BLaER1 treated with 17β-estradiol and CSF1 and Interleukin-3, amounts not matched to agents 10 nM and 100 nM (cell line): ENCODE measurements around the gene GALNT16.

Experiments used
- H3K27ac ChIP-seq, 11 experiments: shearing (Covaris generic); formaldehyde crosslinking; 2 replicates each; pipeline ENCODE4 v1.8.1; 2022
- H3K27me3 ChIP-seq, 11 experiments: shearing (Covaris generic); formaldehyde crosslinking; 2 replicates each; pipeline ENCODE4 v1.8.1; 2022
- H3K36me3 ChIP-seq, 11 experiments: shearing (Covaris generic); formaldehyde crosslinking; 2 replicates each; pipeline ENCODE4 v1.8.1; 2022
- H3K4me1 ChIP-seq, 10 experiments: shearing (Covaris generic); formaldehyde crosslinking; 2 replicates each; pipeline ENCODE4 v1.8.1; 2022
- H3K4me2 ChIP-seq, 11 experiments: shearing (Covaris generic); formaldehyde crosslinking; 2 replicates each; pipeline ENCODE4 v1.8.1; 2022
- H3K4me3 ChIP-seq, 10 experiments: shearing (Covaris generic); formaldehyde crosslinking; 2 replicates each; pipeline ENCODE4 v1.8.1; 2022
- H3K9ac ChIP-seq, 11 experiments: shearing (Covaris generic); formaldehyde crosslinking; 2 replicates each; pipeline ENCODE4 v1.8.1; 2022
- H3K9me3 ChIP-seq, 11 experiments: shearing (Covaris generic); formaldehyde crosslinking; replicated peaks in 1 of 11; 2 replicates each; pipeline ENCODE4 v1.8.1; 2022
- H4K20me1 ChIP-seq, 11 experiments: shearing (Covaris generic); formaldehyde crosslinking; 2 replicates each; pipeline ENCODE4 v1.8.1; 2022
- Cebpa-rat ChIP-seq, 11 experiments: shearing (Covaris generic); IDR thresholded peaks; 2 replicates each; pipeline ENCODE4 v1.8.1; 2022

Gene GALNT16

GRCh38 chr14:69247676-69248440 is 12.1 kb upstream of the GALNT16 start:
- H3K27me3 ChIP-seq: no peaks in the 10 kb centered on the region
- no peak overlapping the region for H3K4me2 ChIP-seq
- H3K9me3 ChIP-seq: no peaks in the 10 kb centered on the region
- no peak overlapping the region for H3K4me3 ChIP-seq
- no peaks in the 10 kb centered on the region for H3K36me3 ChIP-seq
- H4K20me1 ChIP-seq: no peaks in the 10 kb centered on the region
- peaks cover 0 to 9% (median 1%) of the 10 kb centered on the region in 10 experiments; a peak in 4 of 20 replicates for H3K4me1 ChIP-seq
- no peak overlapping the region for H3K9ac ChIP-seq
- H3K27ac ChIP-seq: no peak overlapping the region
- no peak for TF ChIP-seq Cebpa-rat (IDR thresholded peaks at IDR 0.05)

GRCh38 chr14:69249603-69250002 is 10.4 kb upstream of the GALNT16 start:
- H3K4me3 ChIP-seq: no peak overlapping the region
- no peaks in the 10 kb centered on the region for H3K36me3 ChIP-seq
- H3K27me3 ChIP-seq: no peaks in the 10 kb centered on the region
- no peak for TF ChIP-seq Cebpa-rat (IDR thresholded peaks at IDR 0.05)
- H3K9ac ChIP-seq: no peak overlapping the region
- H3K9me3 ChIP-seq: no peaks in the 10 kb centered on the region
- H3K27ac ChIP-seq: no peak overlapping the region
- H4K20me1 ChIP-seq: no peaks in the 10 kb centered on the region
- peaks cover 0 to 9% (median 1%) of the 10 kb centered on the region in 10 experiments; a peak in 4 of 20 replicates for H3K4me1 ChIP-seq
- H3K4me2 ChIP-seq: peak overlapping the region in 3 of 11 experiments; percentile 4 to 20 (median 6); a peak in 4 of 22 replicates

- no peaks in the 10 kb centered on the region for H4K20me1 ChIP-seq
- peaks cover 2 to 12% (median 4%) of the 10 kb centered on the region in 11 experiments for H3K27me3 ChIP-seq
- H3K9ac ChIP-seq: no peak overlapping the region
- no peak overlapping the region for H3K4me2 ChIP-seq
- H3K4me3 ChIP-seq: no peak overlapping the region
- no peak for TF ChIP-seq Cebpa-rat (IDR thresholded peaks at IDR 0.05)
- no peaks in the 10 kb centered on the region for H3K9me3 ChIP-seq
- H3K36me3 ChIP-seq: no peaks in the 10 kb centered on the region
- H3K4me1 ChIP-seq: peaks cover 0 to 9% (median 1%) of the 10 kb centered on the region in 10 experiments; a peak in 4 of 20 replicates
- H3K27ac ChIP-seq: no peak overlapping the region
Observed at GRCh38 chr14:69252851-69253250, 7.1 kb upstream of the GALNT16 start.

GRCh38 chr14:69259168-69259526 is 811 bp upstream of the GALNT16 start:
- Histone ChIP-seq H3K27me3 (peaks cover 58 to 75% (median 67%) of the 10 kb centered on the region in 11 experiments), H3K36me3 (no peaks in the 10 kb centered on the region), H3K4me2 (no peak overlapping the region), H3K4me3 (no peak overlapping the region), H4K20me1 (peaks cover 0 to 15% (median 0%) of the 10 kb centered on the region in 11 experiments; a peak in 4 of 22 replicates), H3K4me1 (peaks cover 0 to 14% (median 8%) of the 10 kb centered on the region in 10 experiments; a peak in 8 of 20 replicates), H3K9ac (no peak overlapping the region), H3K27ac (no peak overlapping the region), H3K9me3 (peaks cover 0 to 12% (median 0%) of the 10 kb centered on the region in 11 experiments; a peak in 3 of 22 replicates)
- TF ChIP-seq Cebpa-rat (IDR thresholded peaks at IDR 0.05): no peak

- TF ChIP-seq Cebpa-rat (IDR thresholded peaks at IDR 0.05): no peak
- Histone ChIP-seq H3K9ac (no peak overlapping the region), H3K27me3 (peaks cover 58 to 76% (median 68%) of the 10 kb centered on the region in 11 experiments), H3K36me3 (no peaks in the 10 kb centered on the region), H3K9me3 (peaks cover 0 to 12% (median 0%) of the 10 kb centered on the region in 11 experiments; a peak in 3 of 22 replicates), H3K4me3 (peak overlapping the region; percentile 38 to 66 (median 52)), H3K4me2 (peak overlapping the region; percentile 60 to 82 (median 74)), H3K4me1 (peaks cover 0 to 14% (median 8%) of the 10 kb centered on the region in 10 experiments; a peak in 8 of 20 replicates), H4K20me1 (peaks cover 0 to 15% (median 0%) of the 10 kb centered on the region in 11 experiments; a peak in 4 of 22 replicates), H3K27ac (no peak overlapping the region)
Observed at GRCh38 chr14:69260190-69260860, 367 bp downstream of the GALNT16 start.

GRCh38 chr14:69260861-69261564 is 1.1 kb downstream of the GALNT16 start:
- no peak for TF ChIP-seq Cebpa-rat (IDR thresholded peaks at IDR 0.05)
- H3K4me2 ChIP-seq: peak overlapping the region; percentile 60 to 82 (median 74)
- H3K9ac ChIP-seq: no peak overlapping the region
- H3K9me3 ChIP-seq: peaks cover 0 to 12% (median 0%) of the 10 kb centered on the region in 11 experiments; a peak in 3 of 22 replicates
- peak overlapping the region; percentile 38 to 66 (median 52) for H3K4me3 ChIP-seq
- peaks cover 0 to 14% (median 8%) of the 10 kb centered on the region in 10 experiments; a peak in 8 of 20 replicates for H3K4me1 ChIP-seq
- no peaks in the 10 kb centered on the region for H3K36me3 ChIP-seq
- no peak overlapping the region for H3K27ac ChIP-seq
- H3K27me3 ChIP-seq: peaks cover 58 to 76% (median 68%) of the 10 kb centered on the region in 11 experiments
- peaks cover 0 to 15% (median 0%) of the 10 kb centered on the region in 11 experiments; a peak in 4 of 22 replicates for H4K20me1 ChIP-seq

- Histone ChIP-seq H3K9me3 (peaks cover 0 to 12% (median 0%) of the 10 kb centered on the region in 11 experiments; a peak in 3 of 22 replicates), H3K9ac (no peak overlapping the region), H3K36me3 (no peaks in the 10 kb centered on the region), H3K4me2 (peak overlapping the region in 5 of 11 experiments; percentile 60 to 82 (median 77); a peak in 8 of 22 replicates), H3K4me3 (peak overlapping the region in 3 of 10 experiments; percentile 49 to 58 (median 51); a peak in 5 of 20 replicates), H3K27me3 (peaks cover 58 to 74% (median 68%) of the 10 kb centered on the region in 11 experiments), H3K4me1 (peaks cover 0 to 14% (median 8%) of the 10 kb centered on the region in 10 experiments; a peak in 8 of 20 replicates), H4K20me1 (peaks cover 0 to 15% (median 0%) of the 10 kb centered on the region in 11 experiments; a peak in 4 of 22 replicates), H3K27ac (no peak overlapping the region)
- TF ChIP-seq Cebpa-rat (IDR thresholded peaks at IDR 0.05): no peak
Observed at GRCh38 chr14:69261761-69262331, 1.9 kb downstream of the GALNT16 start.

GRCh38 chr14:69262516-69262915 is 2.6 kb downstream of the GALNT16 start:
- Histone ChIP-seq H3K4me2 (no peak overlapping the region), H3K9ac (no peak overlapping the region), H3K4me1 (peaks cover 0 to 14% (median 8%) of the 10 kb centered on the region in 10 experiments; a peak in 8 of 20 replicates), H3K4me3 (no peak overlapping the region), H4K20me1 (peaks cover 0 to 15% (median 0%) of the 10 kb centered on the region in 11 experiments; a peak in 4 of 22 replicates), H3K9me3 (peaks cover 0 to 12% (median 0%) of the 10 kb centered on the region in 11 experiments; a peak in 3 of 22 replicates), H3K27ac (no peak overlapping the region), H3K27me3 (peaks cover 58 to 71% (median 65%) of the 10 kb centered on the region in 11 experiments), H3K36me3 (no peaks in the 10 kb centered on the region)
- TF ChIP-seq Cebpa-rat (IDR thresholded peaks at IDR 0.05): no peak
